ENCODE measurements around the gene SP8.

DNA sequence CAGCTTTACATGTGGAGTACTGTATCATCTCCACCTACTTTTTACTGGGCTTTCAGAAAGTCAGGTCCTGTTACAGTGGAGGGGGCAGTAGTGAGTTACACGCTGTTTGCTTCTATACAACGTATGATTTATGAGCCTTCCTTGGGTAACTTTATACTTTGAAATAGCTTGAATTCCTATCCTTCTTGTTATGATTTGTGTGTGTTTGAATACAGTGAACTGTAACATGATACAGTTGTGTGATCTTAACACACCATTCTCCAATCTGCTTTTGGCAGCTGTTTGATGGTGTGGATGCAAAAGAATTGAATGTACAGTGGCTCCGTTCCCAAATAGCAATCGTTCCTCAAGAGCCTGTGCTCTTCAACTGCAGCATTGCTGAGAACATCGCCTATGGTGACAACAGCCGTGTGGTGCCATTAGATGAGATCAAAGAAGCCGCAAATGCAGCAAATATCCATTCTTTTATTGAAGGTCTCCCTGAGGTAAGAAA lies 41.7 kb downstream of the SP8 start:
- TF ChIP-seq PATZ1 (CRISPR knock-in tag; IDR thresholded peaks at IDR 0.05; ENCODE audit: borderline replicate concordance) (no peak), SNAI2 (CRISPR knock-in tag; IDR thresholded peaks at IDR 0.05) (no peak), ARNTL (CRISPR knock-in tag; IDR thresholded peaks at IDR 0.05; ENCODE audit: borderline replicate concordance, low read depth) (no peak), PPARA (CRISPR knock-in tag; IDR thresholded peaks at IDR 0.05; ENCODE audit: borderline replicate concordance) (no peak), ZFP30 (CRISPR knock-in tag; IDR thresholded peaks at IDR 0.05) (no peak), GLIS3 (CRISPR knock-in tag; IDR thresholded peaks at IDR 0.05) (no peak), CREB5 (CRISPR knock-in tag; IDR thresholded peaks at IDR 0.05; ENCODE audit: low read depth) (no peak), RARB (CRISPR knock-in tag; IDR thresholded peaks at IDR 0.05) (no peak)
- TF ChIP-seq, protein P1, sequence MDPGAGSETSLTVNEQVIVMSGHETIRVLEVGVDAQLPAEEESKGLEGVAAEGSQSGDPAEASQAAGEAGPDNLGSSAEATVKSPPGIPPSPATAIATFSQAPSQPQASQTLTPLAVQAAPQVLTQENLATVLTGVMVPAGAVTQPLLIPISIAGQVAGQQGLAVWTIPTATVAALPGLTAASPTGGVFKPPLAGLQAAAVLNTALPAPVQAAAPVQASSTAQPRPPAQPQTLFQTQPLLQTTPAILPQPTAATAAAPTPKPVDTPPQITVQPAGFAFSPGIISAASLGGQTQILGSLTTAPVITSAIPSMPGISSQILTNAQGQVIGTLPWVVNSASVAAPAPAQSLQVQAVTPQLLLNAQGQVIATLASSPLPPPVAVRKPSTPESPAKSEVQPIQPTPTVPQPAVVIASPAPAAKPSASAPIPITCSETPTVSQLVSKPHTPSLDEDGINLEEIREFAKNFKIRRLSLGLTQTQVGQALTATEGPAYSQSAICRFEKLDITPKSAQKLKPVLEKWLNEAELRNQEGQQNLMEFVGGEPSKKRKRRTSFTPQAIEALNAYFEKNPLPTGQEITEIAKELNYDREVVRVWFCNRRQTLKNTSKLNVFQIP (CRISPR knock-in tag; IDR thresholded peaks at IDR 0.05; ENCODE audit: borderline replicate concordance, low read depth) = no peak
